ENCODE results near the gene SPP2. TPM values are rescaled to one million over a fixed set of nuclear protein-coding genes. Genes with fewer than 3 reads are reported as not detected.

Gene SPP2
- total and polyA plus RNA-seq, 4 donors: not detected

GRCh38 chr2:234075518-234075915, 25.0 kb downstream of the SPP2 start:
- no peaks in the 10 kb centered on the region for H3K27me3 ChIP-seq (ENCODE audit: control insufficient read depth in 1 of 2, insufficient read depth in 2 of 2, low read length in 1 of 2)
- no peaks in the 10 kb centered on the region for H3K36me3 ChIP-seq (ENCODE audit: control insufficient read depth in 1 of 2, insufficient read depth in 2 of 2, low read length in 1 of 2)
- no peak for DNase-seq
- H3K4me1 ChIP-seq (ENCODE audit: control insufficient read depth in 1 of 2, insufficient read depth in 2 of 2, low read length in 2 of 2): no peaks in the 10 kb centered on the region
- no peak overlapping the region for H3K4me3 ChIP-seq (ENCODE audit: low read length in 2 of 2)
- H3K27ac ChIP-seq (ENCODE audit: low read depth in 1 of 2, low read length in 2 of 2): no peak overlapping the region
- intact Hi-C loops (cut with DNase I): no loop called here
- WGBS, 2 donors: 66 to 70% methylated on average over 4 of the region's 4 CpGs
- H3K9me3 ChIP-seq (ENCODE audit: control insufficient read depth, low read length): peaks cover 2% of the 10 kb centered on the region
- no peak for ATAC-seq (ENCODE audit: low FRiP score)

GRCh38 chr2:234075947-234076346, 25.4 kb downstream of the SPP2 start:
- 77 to 85% methylated on average over 8 of the region's 8 CpGs for WGBS, 2 donors
- H3K4me1 ChIP-seq (ENCODE audit: control insufficient read depth in 1 of 2, insufficient read depth in 2 of 2, low read length in 2 of 2): no peaks in the 10 kb centered on the region
- intact Hi-C loops (cut with DNase I): no loop called here

GRCh38 chr2:234076451-234076850, 25.9 kb downstream of the SPP2 start:
- Histone ChIP-seq H3K9me3 (ENCODE audit: control insufficient read depth, low read length) (peaks cover 2% of the 10 kb centered on the region), H3K36me3 (ENCODE audit: control insufficient read depth in 1 of 2, insufficient read depth in 2 of 2, low read length in 1 of 2) (no peaks in the 10 kb centered on the region), H3K4me1 (ENCODE audit: control insufficient read depth in 1 of 2, insufficient read depth in 2 of 2, low read length in 2 of 2) (no peaks in the 10 kb centered on the region), H3K27me3 (ENCODE audit: control insufficient read depth in 1 of 2, insufficient read depth in 2 of 2, low read length in 1 of 2) (no peaks in the 10 kb centered on the region), H3K4me3 (ENCODE audit: low read length in 2 of 2) (no peak overlapping the region), H3K27ac (ENCODE audit: low read depth in 1 of 2, low read length in 2 of 2) (no peak overlapping the region)
- no peak for ATAC-seq (ENCODE audit: low FRiP score)
- no peak for DNase-seq
- intact Hi-C loops (cut with DNase I): no loop called here
- 73 to 81% methylated on average over 3 of the region's 3 CpGs for WGBS, 2 donors

More at GRCh38 chr2:234075947-234076346, 25.4 kb downstream of the SPP2 start:
- Histone ChIP-seq H3K9me3 (ENCODE audit: control insufficient read depth, low read length) (peaks cover 2% of the 10 kb centered on the region), H3K4me3 (ENCODE audit: low read length in 2 of 2) (no peak overlapping the region), H3K36me3 (ENCODE audit: control insufficient read depth in 1 of 2, insufficient read depth in 2 of 2, low read length in 1 of 2) (no peaks in the 10 kb centered on the region), H3K27me3 (ENCODE audit: control insufficient read depth in 1 of 2, insufficient read depth in 2 of 2, low read length in 1 of 2) (no peaks in the 10 kb centered on the region), H3K27ac (ENCODE audit: low read depth in 1 of 2, low read length in 2 of 2) (no peak overlapping the region)
- DNase-seq (no peak), ATAC-seq (ENCODE audit: low FRiP score) (no peak)

- ATAC-seq (ENCODE audit: low FRiP score): no peak
- WGBS, 2 donors: 77 to 96% methylated on average over 2 of the region's 2 CpGs
- H3K36me3 ChIP-seq (ENCODE audit: control insufficient read depth in 1 of 2, insufficient read depth in 2 of 2, low read length in 1 of 2): no peaks in the 10 kb centered on the region
- DNase-seq: no peak
- no peaks in the 10 kb centered on the region for H3K9me3 ChIP-seq (ENCODE audit: control insufficient read depth, low read length)
- no peak overlapping the region for H3K27ac ChIP-seq (ENCODE audit: low read depth in 1 of 2, low read length in 2 of 2)
- no peaks in the 10 kb centered on the region for H3K4me1 ChIP-seq (ENCODE audit: control insufficient read depth in 1 of 2, insufficient read depth in 2 of 2, low read length in 2 of 2)
- no peak overlapping the region for H3K4me3 ChIP-seq (ENCODE audit: low read length in 2 of 2)
- intact Hi-C loops (cut with DNase I): no loop called here
- H3K27me3 ChIP-seq (ENCODE audit: control insufficient read depth in 1 of 2, insufficient read depth in 2 of 2, low read length in 1 of 2): no peaks in the 10 kb centered on the region
Observed at GRCh38 chr2:234078129-234078528, 27.6 kb downstream of the SPP2 start.

DNA sequence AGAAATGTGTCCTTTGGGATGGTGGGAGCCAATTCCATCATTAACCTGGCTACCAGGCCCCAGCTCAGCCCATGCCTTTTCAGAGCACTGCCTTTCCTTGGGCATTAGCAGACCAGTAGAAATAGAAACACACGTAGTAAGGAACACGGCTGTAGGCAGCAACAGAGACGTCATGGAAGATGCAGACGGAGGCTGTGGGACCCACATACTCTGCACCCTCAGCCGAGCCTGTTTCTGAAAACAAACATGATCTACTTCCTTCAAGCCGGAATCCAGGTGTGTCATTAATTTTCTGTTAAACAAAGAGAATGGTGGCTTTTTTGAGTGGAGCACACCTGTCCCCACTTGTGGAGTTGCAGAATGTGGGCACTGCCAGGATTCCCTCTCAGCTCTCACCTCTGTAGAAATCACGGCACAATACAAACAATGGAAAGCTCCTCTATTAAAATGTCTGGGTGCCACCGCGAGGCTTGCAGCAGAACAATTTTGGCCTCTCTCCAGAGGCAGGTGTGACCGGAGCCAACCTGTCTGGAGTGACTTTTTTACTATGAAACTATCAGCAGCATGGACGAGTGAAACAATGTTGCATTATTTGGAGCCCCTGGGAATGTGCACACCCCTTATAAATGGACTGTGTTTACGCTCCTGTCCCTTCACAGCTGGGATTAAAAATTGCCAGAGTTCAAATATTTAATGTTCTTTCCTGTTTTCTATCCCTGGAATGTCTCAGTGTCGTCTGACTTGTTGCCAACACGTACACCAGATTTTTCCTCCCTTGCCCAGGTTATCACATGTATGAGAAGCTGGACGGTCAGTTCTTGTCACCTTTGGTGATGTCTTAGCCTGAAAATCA, 31.7 kb downstream of the SPP2 start:
- H3K4me1 ChIP-seq (ENCODE audit: control insufficient read depth in 1 of 2, insufficient read depth in 2 of 2, low read length in 2 of 2): no peaks in the 10 kb centered on the region
- no peak for ATAC-seq (ENCODE audit: low FRiP score)
- no peak overlapping the region for H3K4me3 ChIP-seq (ENCODE audit: low read length in 2 of 2)
- WGBS, 2 donors: 51 to 60% methylated on average over 15 of the region's 15 CpGs
- DNase-seq: no peak
- no peaks in the 10 kb centered on the region for H3K9me3 ChIP-seq (ENCODE audit: control insufficient read depth, low read length)
- no peak overlapping the region for H3K27ac ChIP-seq (ENCODE audit: low read depth in 1 of 2, low read length in 2 of 2)
- H3K36me3 ChIP-seq (ENCODE audit: control insufficient read depth in 1 of 2, insufficient read depth in 2 of 2, low read length in 1 of 2): no peaks in the 10 kb centered on the region
- intact Hi-C loops (cut with DNase I): no loop called here
- H3K27me3 ChIP-seq (ENCODE audit: control insufficient read depth in 1 of 2, insufficient read depth in 2 of 2, low read length in 1 of 2): no peaks in the 10 kb centered on the region

DNA sequence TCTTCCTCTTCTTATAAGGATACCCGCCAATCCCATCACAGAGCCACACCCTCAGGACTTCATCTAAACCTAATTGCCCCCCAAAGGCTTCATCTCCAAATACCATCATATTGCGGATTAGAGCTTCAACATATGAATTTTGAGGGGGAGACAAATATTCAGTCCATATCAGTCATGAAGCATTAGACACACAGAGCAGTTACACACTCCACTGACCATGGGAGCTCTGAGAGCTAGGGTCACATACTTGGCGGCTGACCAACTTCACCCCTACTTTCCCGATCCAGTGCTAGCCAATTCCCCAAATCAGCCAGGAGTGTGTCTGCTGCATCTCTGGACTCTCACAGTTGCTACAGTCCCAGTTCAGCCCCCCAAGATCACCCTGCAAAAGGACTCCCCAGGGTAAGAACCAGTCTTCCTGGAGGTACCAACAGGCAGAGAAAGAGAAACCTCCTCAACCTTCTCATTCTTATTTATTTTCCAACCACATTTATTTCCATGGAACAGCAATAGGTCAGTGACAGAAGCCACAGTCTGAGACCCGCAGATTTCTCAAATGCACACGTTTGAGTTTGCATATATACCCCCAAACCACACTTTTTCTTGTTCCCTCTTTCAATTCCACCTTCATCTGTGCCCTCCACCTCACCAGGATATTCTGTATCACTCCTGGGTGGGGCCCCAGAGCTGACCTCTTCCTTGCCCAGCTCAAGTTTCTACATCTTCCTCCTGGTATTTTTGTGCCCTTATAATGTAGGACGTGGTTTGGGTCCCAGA, 33.3 kb downstream of the SPP2 start:
- intact Hi-C loops (cut with DNase I): no loop called here
- no peaks in the 10 kb centered on the region for H3K4me1 ChIP-seq (ENCODE audit: control insufficient read depth in 1 of 2, insufficient read depth in 2 of 2, low read length in 2 of 2)
- no peaks in the 10 kb centered on the region for H3K27me3 ChIP-seq (ENCODE audit: control insufficient read depth in 1 of 2, insufficient read depth in 2 of 2, low read length in 1 of 2)
- H3K36me3 ChIP-seq (ENCODE audit: control insufficient read depth in 1 of 2, insufficient read depth in 2 of 2, low read length in 1 of 2): no peaks in the 10 kb centered on the region
- no peak overlapping the region for H3K4me3 ChIP-seq (ENCODE audit: low read length in 2 of 2)
- no peak overlapping the region for H3K27ac ChIP-seq (ENCODE audit: low read depth in 1 of 2, low read length in 2 of 2)
- no peak for DNase-seq
- 69 to 78% methylated on average over 7 of the region's 7 CpGs for WGBS, 2 donors
- no peak for ATAC-seq (ENCODE audit: low FRiP score)
- no peaks in the 10 kb centered on the region for H3K9me3 ChIP-seq (ENCODE audit: control insufficient read depth, low read length)

DNA sequence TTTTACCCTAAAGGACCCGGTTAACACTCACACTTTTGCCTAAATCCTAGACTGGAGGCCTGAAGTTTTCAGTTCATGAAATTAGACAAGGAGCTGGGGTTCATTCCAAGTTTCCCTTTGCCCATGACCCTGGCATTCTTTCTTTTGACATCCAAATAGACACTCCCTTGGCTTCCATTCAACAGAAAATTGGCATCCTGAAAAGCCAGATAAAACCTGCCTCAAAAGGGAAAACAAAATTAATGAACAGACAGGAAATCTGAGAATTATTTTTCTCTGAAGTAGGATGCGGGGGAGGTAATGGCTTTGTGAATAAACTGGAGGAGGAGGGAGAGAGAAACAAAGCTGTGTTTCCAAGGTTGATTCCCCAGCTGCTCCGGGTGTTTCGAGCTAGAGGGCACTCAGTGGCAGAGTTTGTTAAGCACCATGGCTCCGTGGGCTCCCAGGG, 41.0 kb downstream of the SPP2 start:
- no peak for ATAC-seq (ENCODE audit: low FRiP score)
- Histone ChIP-seq H3K36me3 (ENCODE audit: control insufficient read depth in 1 of 2, insufficient read depth in 2 of 2, low read length in 1 of 2) (no peaks in the 10 kb centered on the region), H3K9me3 (ENCODE audit: control insufficient read depth, low read length) (no peaks in the 10 kb centered on the region), H3K4me1 (ENCODE audit: control insufficient read depth in 1 of 2, insufficient read depth in 2 of 2, low read length in 2 of 2) (no peaks in the 10 kb centered on the region), H3K27ac (ENCODE audit: low read depth in 1 of 2, low read length in 2 of 2) (no peak overlapping the region), H3K4me3 (ENCODE audit: low read length in 2 of 2) (no peak overlapping the region), H3K27me3 (ENCODE audit: control insufficient read depth in 1 of 2, insufficient read depth in 2 of 2, low read length in 1 of 2) (no peaks in the 10 kb centered on the region)
- intact Hi-C loops (cut with DNase I): no loop called here
- no peak for DNase-seq
- WGBS, 2 donors: 8 to 14% methylated on average over 5 of the region's 5 CpGs

DNA sequence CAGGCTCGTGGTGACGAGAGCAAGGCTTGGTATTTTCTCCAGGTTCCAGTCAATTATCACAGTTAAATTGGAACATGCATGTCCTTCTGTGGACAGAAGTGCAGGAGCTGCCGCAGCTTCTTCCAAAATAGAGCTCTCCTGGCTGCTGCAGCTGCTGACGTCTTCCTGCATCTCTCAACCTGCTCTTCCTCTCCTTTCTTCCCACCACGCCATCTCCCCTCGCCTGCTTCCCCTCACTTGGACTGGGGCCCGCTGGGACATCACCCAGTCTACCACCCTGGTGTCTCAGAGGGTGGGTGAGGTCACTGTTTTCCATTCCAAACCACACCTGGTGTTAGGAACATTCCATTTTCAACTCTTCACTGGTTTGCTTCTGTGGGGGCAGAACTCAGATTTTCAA, 41.4 kb downstream of the SPP2 start:
- Histone ChIP-seq H3K36me3 (ENCODE audit: control insufficient read depth in 1 of 2, insufficient read depth in 2 of 2, low read length in 1 of 2) (no peaks in the 10 kb centered on the region), H3K4me1 (ENCODE audit: control insufficient read depth in 1 of 2, insufficient read depth in 2 of 2, low read length in 2 of 2) (no peaks in the 10 kb centered on the region), H3K27me3 (ENCODE audit: control insufficient read depth in 1 of 2, insufficient read depth in 2 of 2, low read length in 1 of 2) (no peaks in the 10 kb centered on the region), H3K27ac (ENCODE audit: low read depth in 1 of 2, low read length in 2 of 2) (no peak overlapping the region), H3K4me3 (ENCODE audit: low read length in 2 of 2) (no peak overlapping the region), H3K9me3 (ENCODE audit: control insufficient read depth, low read length) (no peaks in the 10 kb centered on the region)
- 39 to 40% methylated on average over 7 of the region's 7 CpGs for WGBS, 2 donors
- ATAC-seq (ENCODE audit: low FRiP score) (no peak), DNase-seq (no peak)
- intact Hi-C loops (cut with DNase I): no loop called here

DNA sequence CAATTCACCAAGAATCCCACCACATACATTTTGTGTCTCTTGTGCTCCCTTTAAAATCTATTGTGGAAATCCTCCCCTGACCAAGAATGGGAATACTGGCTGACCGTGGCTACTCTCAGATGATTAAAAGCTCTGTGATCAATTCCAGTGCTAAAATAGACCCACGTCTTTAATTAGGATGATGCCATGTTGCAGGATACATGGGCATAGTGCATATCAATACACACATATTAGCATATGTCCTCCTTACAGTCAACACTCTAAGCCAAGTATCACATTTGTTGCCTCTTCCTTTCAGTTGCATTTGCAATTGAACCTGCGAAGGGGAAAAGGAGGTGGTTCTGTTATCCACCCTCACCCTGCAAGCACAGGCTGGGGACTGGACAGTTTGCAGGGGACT, 41.8 kb downstream of the SPP2 start:
- no peak overlapping the region for H3K27ac ChIP-seq (ENCODE audit: low read depth in 1 of 2, low read length in 2 of 2)
- no peaks in the 10 kb centered on the region for H3K36me3 ChIP-seq (ENCODE audit: control insufficient read depth in 1 of 2, insufficient read depth in 2 of 2, low read length in 1 of 2)
- no peaks in the 10 kb centered on the region for H3K27me3 ChIP-seq (ENCODE audit: control insufficient read depth in 1 of 2, insufficient read depth in 2 of 2, low read length in 1 of 2)
- DNase-seq: no peak
- no peaks in the 10 kb centered on the region for H3K4me1 ChIP-seq (ENCODE audit: control insufficient read depth in 1 of 2, insufficient read depth in 2 of 2, low read length in 2 of 2)
- intact Hi-C loops (cut with DNase I): no loop called here
- H3K4me3 ChIP-seq (ENCODE audit: low read length in 2 of 2): no peak overlapping the region
- no peaks in the 10 kb centered on the region for H3K9me3 ChIP-seq (ENCODE audit: control insufficient read depth, low read length)
- 75 to 87% methylated on average over 3 of the region's 3 CpGs for WGBS, 2 donors
- no peak for ATAC-seq (ENCODE audit: low FRiP score)
